Neutrophil (primary cell): ENCODE results near the gene FOXI3.

Experiments
- H3K27ac ChIP-seq: fragments of 200-600 bp; sonication (generic); 2 replicates; pipeline ENCODE4 v1.5.1; 2016; ENCODE audit warnings: mild to moderate bottlenecking, moderate library complexity
- H3K27me3 ChIP-seq: fragments of 200-600 bp; sonication (generic); 2 replicates; pipeline ENCODE4 v1.6.0; 2016; ENCODE audit warnings: mild to moderate bottlenecking
- H3K36me3 ChIP-seq: fragments of 200-600 bp; sonication (generic); 2 replicates; pipeline ENCODE4 v1.5.1; 2017
- H3K4me1 ChIP-seq, 2 experiments: fragments of 200-600 bp in 1 of 2; sonication (generic) in 1 of 2; 1 replicate in 1 of 2; 2 replicates in 1 of 2; pipeline versions ENCODE4 v1.5.1 to v1.6.1; 2013 to 2016; ENCODE audit warnings: low read depth in 1 of 2, low read length in 1 of 2, mild to moderate bottlenecking in 1 of 2, moderate library complexity in 1 of 2; ENCODE audit not compliant: control insufficient read depth in 1 of 2, insufficient read depth in 1 of 2
- H3K4me3 ChIP-seq, 2 experiments: fragments of 200-600 bp in 1 of 2; sonication (generic) in 1 of 2; 1 replicate in 1 of 2; 2 replicates in 1 of 2; pipeline ENCODE4 v1.5.1; 2013 to 2016; ENCODE audit warnings: low read depth in 1 of 2, low read length in 1 of 2, mild to moderate bottlenecking in 1 of 2, moderate library complexity in 1 of 2
- H3K9me3 ChIP-seq: fragments of 200-600 bp; sonication (generic); 2 replicates; pipeline ENCODE4 v1.5.1; 2016
- CTCF ChIP-seq: fragments of 200-600 bp; sonication (generic); IDR thresholded peaks from 2 replicates; pipeline ENCODE4 v1.5.1; 2016; ENCODE audit warnings: antibody characterized with exemption

Gene FOXI3

GRCh38 chr2:88483200-88483599, 30.7 kb upstream of the FOXI3 start:
- H3K9me3 ChIP-seq, result no peaks in the 10 kb centered on the region

GRCh38 chr2:88481691-88482336, 29.3 kb upstream of the FOXI3 start:
- no peak for TF ChIP-seq CTCF
- no peak overlapping the region for H3K4me3 ChIP-seq
- no peaks in the 10 kb centered on the region for H3K36me3 ChIP-seq
- no peaks in the 10 kb centered on the region for H3K4me1 ChIP-seq
- H3K9me3 ChIP-seq, result no peaks in the 10 kb centered on the region
- H3K27me3 ChIP-seq, result peaks cover 12% of the 10 kb centered on the region
- H3K27ac ChIP-seq, result no peak overlapping the region

More at GRCh38 chr2:88483200-88483599, 30.7 kb upstream of the FOXI3 start:
- no peaks in the 10 kb centered on the region for H3K36me3 ChIP-seq
- no peaks in the 10 kb centered on the region for H3K4me1 ChIP-seq
- H3K27ac ChIP-seq, result no peak overlapping the region
- TF ChIP-seq CTCF, result no peak
- no peak overlapping the region for H3K4me3 ChIP-seq
- peaks cover 6% of the 10 kb centered on the region for H3K27me3 ChIP-seq

GRCh38 chr2:88472811-88473210, 20.3 kb upstream of the FOXI3 start:
- Histone ChIP-seq H3K9me3 (no peaks in the 10 kb centered on the region), H3K27ac (no peak overlapping the region), H3K36me3 (no peaks in the 10 kb centered on the region), H3K4me3 (no peak overlapping the region), H3K27me3 (peaks cover 61% of the 10 kb centered on the region), H3K4me1 (no peaks in the 10 kb centered on the region)
- TF ChIP-seq CTCF, result no peak

GRCh38 chr2:88471083-88471942, 18.8 kb upstream of the FOXI3 start:
- Histone ChIP-seq H3K27ac (no peak overlapping the region), H3K9me3 (no peaks in the 10 kb centered on the region), H3K27me3 (peaks cover 52% of the 10 kb centered on the region), H3K4me1 (no peaks in the 10 kb centered on the region), H3K4me3 (no peak overlapping the region), H3K36me3 (no peaks in the 10 kb centered on the region)
- no peak for TF ChIP-seq CTCF

GRCh38 chr2:88469202-88470114, 17.0 kb upstream of the FOXI3 start:
- Histone ChIP-seq H3K27ac (no peak overlapping the region), H3K27me3 (peaks cover 44% of the 10 kb centered on the region), H3K9me3 (no peaks in the 10 kb centered on the region), H3K36me3 (no peaks in the 10 kb centered on the region), H3K4me1 (no peaks in the 10 kb centered on the region), H3K4me3 (no peak overlapping the region)
- TF ChIP-seq CTCF, result no peak
